A549 (cell line): ENCODE data around the gene CD36. TPM values are rescaled to one million over a fixed set of nuclear protein-coding genes. Genes with fewer than 3 reads are reported as not detected.
A peak's percentile ranks its signal among the peaks of the same experiment; 100 is the strongest.

Experiments used
- ATAC-seq, 2 experiments: fragments of 200-7000 bp in 1 of 2; fragments of >200 bp in 1 of 2; cut with Nextera tagmentation in 1 of 2; cut with Tn5 transposase in 1 of 2; 3 replicates each; pipeline versions ENCODE4 v1.8.0 to v1.9.1; 2018 to 2020; ENCODE audit warnings: mild to moderate bottlenecking in 1 of 2, moderate library complexity in 1 of 2
- CTCF ChIA-PET: fragments of 300-600 bp; sonication (Branson Sonifier 250); formaldehyde crosslinking; extraction: SDS; loops from one replicate; lab custom pipeline; 2021; ENCODE audit warnings: antibody characterized with exemption, inconsistent platforms; lab: Yijun Ruan, JAX
- POLR2A ChIA-PET: fragments of 350-600 bp; formaldehyde crosslinking; extraction: SDS; loops from one replicate; lab custom pipeline; 2021; ENCODE audit warnings: antibody characterized with exemption, inconsistent platforms; lab: Yijun Ruan, JAX
- DNase-seq, 2 experiments: peaks; one replicate each; pipeline versions ENCODE4 v3.0.0 to v3.0.0-alpha.2; 2011 to 2016; ENCODE audit warnings: low read depth in 1 of 2, low spot score in 1 of 2
- FAIRE-seq: peaks from 2 replicates; lab custom pipeline; 2011; peaks lifted over from hg19 to GRCh38; lab: Jason Lieb, UNC
- H3K27ac ChIP-seq, 2 experiments: fragments of >200 bp; sonication (Bioruptor Twin); formaldehyde crosslinking; 3 replicates each; pipeline ENCODE4 v1.5.1; 2016 to 2017
- H3K4me1 ChIP-seq: fragments of >200 bp; sonication (Bioruptor Twin); formaldehyde crosslinking; 3 replicates; pipeline ENCODE4 v1.6.1; 2016
- H3K4me2 ChIP-seq: fragments of >200 bp; sonication (Bioruptor Twin); formaldehyde crosslinking; 3 replicates; pipeline ENCODE4 v1.6.1; 2016
- H3K4me3 ChIP-seq: fragments of >200 bp; sonication (Bioruptor Twin); formaldehyde crosslinking; 3 replicates; pipeline ENCODE4 v1.5.1; 2016
- H3K9me3 ChIP-seq: fragments of >200 bp; sonication (Bioruptor Twin); formaldehyde crosslinking; 3 replicates; pipeline ENCODE4 v1.6.1; 2016
- BCL3 ChIP-seq: fragments of >200 bp; sonication (Bioruptor Twin); formaldehyde crosslinking; IDR thresholded peaks from 3 replicates; pipeline ENCODE4 v1.6.1; 2016
- CHD2 ChIP-seq: fragments of 150-350 bp; IDR thresholded peaks from 2 replicates; pipeline ENCODE4 v1.6.1; 2014; ENCODE audit warnings: low read length; ENCODE audit not compliant: partially characterized antibody
- CTCF ChIP-seq: fragments of >200 bp; sonication (Bioruptor Twin); formaldehyde crosslinking; IDR thresholded peaks from 3 replicates; pipeline ENCODE4 v1.5.1; 2016
- EHF ChIP-seq: fragments of 250-450 bp; sonication (Bioruptor Pico); IDR thresholded peaks from 2 replicates; pipeline ENCODE4 v1.5.0; 2020; ENCODE audit warnings: mild to moderate bottlenecking
- ELK1 ChIP-seq: fragments of 150-350 bp; IDR thresholded peaks from 2 replicates; pipeline ENCODE4 v1.6.1; 2014; ENCODE audit warnings: low read depth, mild to moderate bottlenecking, low read length
- FOSB ChIP-seq: fragments of 250-450 bp; sonication (Bioruptor Pico); IDR thresholded peaks from 2 replicates; pipeline ENCODE4 v1.5.0; 2020; ENCODE audit warnings: mild to moderate bottlenecking, moderate library complexity
- FOXS1 ChIP-seq: fragments of 250-450 bp; sonication (Bioruptor Pico); IDR thresholded peaks from 2 replicates; pipeline ENCODE4 v1.5.0; 2020; ENCODE audit warnings: mild to moderate bottlenecking, moderate library complexity
- GATA3 ChIP-seq: IDR thresholded peaks from 2 replicates; pipeline ENCODE4 v1.6.1; 2012; ENCODE audit warnings: borderline replicate concordance
- HEYL ChIP-seq: fragments of 250-450 bp; sonication (Bioruptor Pico); IDR thresholded peaks from 2 replicates; pipeline ENCODE4 v1.8.0; 2021; ENCODE audit warnings: mild to moderate bottlenecking, moderate library complexity
- HMGXB4 ChIP-seq: fragments of 250-450 bp; sonication (Bioruptor Pico); IDR thresholded peaks from 2 replicates; pipeline ENCODE4 v1.5.0; 2021; ENCODE audit warnings: mild to moderate bottlenecking, moderate library complexity, borderline replicate concordance
- HOXB5 ChIP-seq: fragments of 250-450 bp; sonication (Bioruptor Pico); IDR thresholded peaks from 2 replicates; pipeline ENCODE4 v1.5.0; 2020; ENCODE audit warnings: mild to moderate bottlenecking, moderate library complexity
- JUNB ChIP-seq: fragments of >200 bp; sonication (Bioruptor Twin); formaldehyde crosslinking; IDR thresholded peaks from 2 replicates; pipeline ENCODE4 v1.6.1; 2016
- MAFK ChIP-seq: fragments of 450-650 bp; IDR thresholded peaks from 2 replicates; pipeline ENCODE4 v1.6.1; 2014; ENCODE audit not compliant: partially characterized antibody
- MYC ChIP-seq: IDR thresholded peaks from 2 replicates; pipeline ENCODE4 v1.6.1; 2012; ENCODE audit warnings: mild to moderate bottlenecking, inconsistent platforms, low read length, improper control_type of control experiment, borderline replicate concordance
- NFE2L2 ChIP-seq: fragments of 150-350 bp; conservative IDR thresholded peaks from 2 replicates; pipeline ENCODE4 v1.6.1; 2014; ENCODE audit warnings: low read length
- SMC3 ChIP-seq: fragments of >200 bp; sonication (Bioruptor Twin); formaldehyde crosslinking; IDR thresholded peaks from 3 replicates; pipeline ENCODE4 v1.6.1; 2018; ENCODE audit warnings: inconsistent platforms
- SREBF2 ChIP-seq: fragments of 450-650 bp; IDR thresholded peaks from 2 replicates; pipeline ENCODE4 v1.6.1; 2014; ENCODE audit warnings: mild to moderate bottlenecking, moderate library complexity
- WGBS: methylation state at CpG from one replicate; pipeline ENCODE4 v1.1.6; 2017; ENCODE audit errors: missing lambda C conversion rate; 5-methylcytosine and 5-hydroxymethylcytosine counted together
- polyA plus RNA-seq, 4 experiments: library from polyadenylated mRNA; depleted of rRNA in 3 of 4; stranded (reverse); fragments of >200 nt; fragmentation: RNase III in 1 of 4; extraction: RNeasy Plus Mini Kit Qiagen cat#74134 plus additional on column Dnase treatment in 1 of 4; gene quantifications; 2 replicates in 3 of 4; 3 replicates in 1 of 4; pipeline ENCODE4 v1.2.3, GENCODE V29; 2011 to 2017
- TF ChIP-seq, protein P1 (sequence below): fragments of 250-450 bp; sonication (Bioruptor Pico); IDR thresholded peaks from 2 replicates; pipeline ENCODE4 v1.5.0; 2020; ENCODE audit warnings: low read depth, mild to moderate bottlenecking, moderate library complexity

Gene CD36
- polyA plus RNA-seq, 2 of the 4 experiments (the other 2 are of a cell fraction), result 0.12 to 0.37 TPM

GRCh38 chr7:80611779-80612178, 26.7 kb upstream of the CD36 start (continued):
- TF ChIP-seq BCL3 (peak; percentile 66; the same call in 1 of the 3 replicates), GATA3 (peak; percentile 98), FOXS1 (no peak), HMGXB4 (CRISPR knock-in tag) (no peak), CHD2 (no peak), JUNB (peak; percentile 84)

DNA sequence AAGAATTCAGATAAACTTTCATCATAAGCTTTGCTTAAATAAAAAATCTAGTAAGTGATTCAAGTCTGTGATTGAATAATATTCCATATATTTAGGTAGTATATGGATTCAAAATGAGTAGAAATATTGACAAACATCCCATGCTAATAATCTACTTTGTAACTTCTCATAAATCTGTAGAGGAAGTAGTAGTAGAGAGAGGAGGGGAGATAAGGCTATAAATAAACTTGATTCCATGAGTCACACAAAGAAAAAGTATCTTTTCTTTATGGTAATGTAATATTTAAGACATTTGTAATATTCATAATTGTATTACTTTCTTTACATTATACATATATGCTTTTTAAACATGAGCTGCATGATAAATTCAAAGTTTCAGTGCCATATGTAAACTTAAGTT, 25.6 kb upstream of the CD36 start:
- H3K4me3 ChIP-seq, result no peak overlapping the region
- peak overlapping the region in 1 of 2 experiments; percentile 33; a peak in 2 of 6 replicates for H3K27ac ChIP-seq
- ChIA-PET POLR2A (no interaction called here), CTCF (interaction anchor here (1.6 kb wide), 1 partner anchor 185 kb away, joined by 3 read pairs; no protein-coding TSS in a partner anchor)
- peaks cover 34% of the 10 kb centered on the region for H3K4me1 ChIP-seq
- DNase-seq (no peak), ATAC-seq (no peak), FAIRE-seq (no peak)
- H3K9me3 ChIP-seq, result no peaks in the 10 kb centered on the region
- TF ChIP-seq SMC3 (no peak), MYC (no peak), FOSB (CRISPR knock-in tag) (no peak), NFE2L2 (no peak), EHF (CRISPR knock-in tag) (no peak), ELK1 (no peak), FOXS1 (no peak), HMGXB4 (CRISPR knock-in tag) (no peak), CTCF (no peak), HEYL (no peak)
- TF ChIP-seq, protein P1, sequence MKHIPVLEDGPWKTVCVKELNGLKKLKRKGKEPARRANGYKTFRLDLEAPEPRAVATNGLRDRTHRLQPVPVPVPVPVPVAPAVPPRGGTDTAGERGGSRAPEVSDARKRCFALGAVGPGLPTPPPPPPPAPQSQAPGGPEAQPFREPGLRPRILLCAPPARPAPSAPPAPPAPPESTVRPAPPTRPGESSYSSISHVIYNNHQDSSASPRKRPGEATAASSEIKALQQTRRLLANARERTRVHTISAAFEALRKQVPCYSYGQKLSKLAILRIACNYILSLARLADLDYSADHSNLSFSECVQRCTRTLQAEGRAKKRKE, result no peak
- peak overlapping the region; percentile 51; the same call in 2 of the 3 replicates for H3K4me2 ChIP-seq

DNA sequence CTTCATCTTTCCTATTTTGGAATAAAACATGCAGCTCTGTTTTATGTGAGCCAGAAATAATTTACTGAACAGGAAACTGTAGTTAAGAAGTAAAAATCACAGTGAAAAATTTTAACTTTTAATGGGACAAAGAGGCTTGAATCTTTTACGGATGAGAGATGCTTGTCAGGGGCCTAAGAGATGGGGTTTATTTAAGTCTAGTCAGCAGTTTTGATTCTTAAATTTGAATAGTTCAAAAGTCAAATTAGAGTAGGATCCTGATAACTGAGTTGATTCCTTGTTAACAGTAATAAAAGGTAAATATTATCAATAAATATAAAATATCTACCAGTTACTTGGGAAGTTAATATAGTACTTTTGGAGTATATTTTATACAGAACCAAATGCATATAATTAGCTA, 24.9 kb upstream of the CD36 start:
- FAIRE-seq, result no peak
- no peak for ATAC-seq
- Histone ChIP-seq H3K4me1 (peaks cover 34% of the 10 kb centered on the region), H3K4me2 (no peak overlapping the region), H3K27ac (no peak overlapping the region), H3K9me3 (no peaks in the 10 kb centered on the region), H3K4me3 (no peak overlapping the region)
- ChIA-PET CTCF (interaction anchor here (1.6 kb wide), 1 partner anchor 186 kb away, joined by 3 read pairs; no protein-coding TSS in a partner anchor), POLR2A (no interaction called here)
- no peak for DNase-seq
- peak; percentile 95 for TF ChIP-seq MAFK
- TF ChIP-seq SREBF2, result no peak
- TF ChIP-seq HOXB5, result no peak
- 96% methylated on average over 1 of the region's 1 CpG for WGBS
